ENCODE results near the gene RAX. TPM values are rescaled to one million over a fixed set of nuclear protein-coding genes. Genes with fewer than 3 reads are reported as not detected.
A peak's percentile ranks its signal among the peaks of the same experiment; 100 is the strongest.

The RAX gene
- polyA plus RNA-seq, 3 donors: not detected

DNA sequence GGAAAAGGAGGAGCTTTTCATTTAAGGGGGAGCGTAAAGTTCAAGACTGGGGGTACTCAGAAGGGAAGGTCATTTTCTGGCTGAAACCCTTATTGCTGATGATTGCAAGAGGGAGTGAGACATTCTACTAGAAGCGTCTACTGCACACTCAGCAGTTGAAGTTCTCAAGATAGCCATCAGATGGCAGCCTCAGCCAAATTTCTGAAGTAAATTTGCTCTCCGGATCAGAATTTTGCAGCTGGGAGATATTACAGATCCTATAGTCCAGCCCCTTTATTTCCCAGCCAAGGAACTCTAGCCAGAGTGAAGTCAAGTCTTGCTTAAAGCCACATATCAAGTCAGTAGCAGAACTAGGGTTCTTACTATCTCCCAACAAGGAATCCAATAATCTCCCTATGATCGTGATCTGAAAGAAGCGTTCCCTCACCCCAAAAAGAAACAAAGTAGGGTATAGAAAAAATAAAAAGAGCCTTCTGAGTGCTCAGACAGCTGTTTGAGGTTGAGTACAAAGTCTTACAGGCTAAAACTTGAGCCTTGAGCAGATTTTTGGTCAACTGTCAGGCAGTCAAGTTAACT is 24.0 kb downstream of the RAX start:
- peak; percentile 60 to 73 (median 64) for DNase-seq (ENCODE audit: low read depth in 3 of 3, low spot score in 2 of 3)

DNA sequence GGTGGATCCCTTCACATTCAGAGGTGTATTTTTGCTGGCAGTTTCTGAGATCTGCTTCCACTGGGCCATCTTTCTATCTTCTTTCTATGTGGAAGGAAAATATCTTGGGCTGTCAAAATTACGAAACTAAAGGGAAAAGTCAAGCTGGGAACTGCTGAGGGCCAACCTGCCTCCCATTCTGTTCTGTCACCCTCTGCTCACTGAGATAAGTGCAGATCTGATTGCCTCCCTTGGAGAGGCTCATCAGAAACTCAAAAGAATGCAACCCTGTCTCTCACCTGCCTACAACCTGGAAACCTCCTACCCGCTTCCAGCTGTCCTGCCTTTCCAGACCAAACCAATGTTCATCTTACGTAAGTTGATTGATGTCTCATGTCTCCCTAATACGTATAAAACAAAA is 26.5 kb downstream of the RAX start:
- DNase-seq (ENCODE audit: low read depth in 3 of 3, low spot score in 2 of 3): no peak

DNA sequence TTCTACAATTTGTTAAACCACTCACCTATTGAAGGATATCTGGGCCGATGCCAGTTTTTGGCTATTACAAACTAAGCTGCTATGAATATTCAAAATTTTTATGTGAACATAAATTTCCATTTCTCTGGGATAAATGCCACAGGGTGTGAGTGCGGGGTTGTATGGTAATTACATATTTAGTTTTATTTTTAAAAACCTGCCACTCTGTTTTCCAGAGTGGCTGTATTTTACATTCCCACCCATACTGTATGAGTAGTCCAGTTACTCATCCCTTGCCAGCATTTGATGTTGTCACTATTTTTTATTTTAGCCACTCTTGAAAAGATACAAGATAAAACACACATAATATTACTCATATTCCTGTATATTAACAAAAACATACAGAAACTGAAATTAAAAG is 30.3 kb downstream of the RAX start:
- DNase-seq (ENCODE audit: low read depth in 3 of 3, low spot score in 2 of 3): no peak

DNA sequence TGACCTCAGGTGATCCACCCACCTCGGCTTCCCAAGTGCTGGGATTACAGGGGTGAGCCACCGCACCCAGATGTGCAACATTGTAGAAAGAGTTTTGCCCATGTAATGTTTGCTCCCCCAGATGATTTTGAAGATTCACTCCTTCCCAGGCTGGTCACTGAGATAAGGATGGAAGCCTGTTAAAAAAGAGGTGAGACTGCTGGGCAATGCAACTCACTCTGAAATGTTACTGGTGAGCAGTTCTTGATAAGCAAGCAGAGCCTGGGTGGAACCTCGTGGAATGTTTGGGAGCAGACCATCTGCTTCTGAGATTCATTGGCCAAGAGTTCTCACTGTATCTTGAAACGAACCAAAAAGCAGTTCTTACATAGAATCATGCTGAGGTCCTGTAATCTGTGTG is 33.6 kb downstream of the RAX start:
- no peak for DNase-seq (ENCODE audit: low read depth in 3 of 3, low spot score in 2 of 3)

DNA sequence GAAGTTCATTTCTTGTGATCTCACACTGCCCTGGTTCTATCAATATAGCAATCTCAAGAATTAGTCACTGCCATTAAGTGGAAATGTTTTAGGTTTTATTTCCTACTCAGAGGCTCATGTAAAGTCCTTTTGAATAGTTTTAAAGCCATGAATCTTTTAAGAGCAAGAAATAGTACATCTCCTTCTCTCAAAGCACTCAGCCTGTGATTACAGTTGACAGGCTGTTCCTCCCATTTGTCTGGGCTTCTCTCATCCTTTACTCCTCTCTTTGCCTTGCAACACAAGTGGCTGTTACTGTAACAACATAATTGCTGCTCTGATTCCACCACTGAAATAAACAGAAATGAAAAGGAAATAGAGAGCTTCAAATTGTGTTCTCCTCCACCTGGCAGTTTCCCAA is 34.9 kb downstream of the RAX start:
- no peak for DNase-seq (ENCODE audit: low read depth in 3 of 3, low spot score in 2 of 3)

DNA sequence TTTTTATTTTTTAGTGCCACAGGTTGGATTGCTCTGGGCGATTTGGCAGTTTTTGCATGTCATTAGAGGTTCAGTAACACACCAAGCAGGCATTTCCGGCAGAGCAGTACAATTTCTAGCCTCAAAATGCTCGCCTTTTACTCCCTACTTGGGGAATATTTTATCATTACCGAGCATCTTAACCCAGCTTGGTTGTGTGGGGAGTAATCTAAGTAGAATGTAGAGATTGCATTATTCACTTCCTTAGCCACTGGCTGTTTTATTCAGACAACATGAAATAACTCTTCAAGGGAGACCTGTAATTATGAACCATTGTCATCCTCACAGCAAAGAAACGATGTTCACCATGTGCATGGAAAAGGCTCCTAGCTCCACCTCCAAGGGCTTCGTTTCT is 40.2 kb downstream of the RAX start:
- no peak for DNase-seq (ENCODE audit: low read depth in 3 of 3, low spot score in 2 of 3)

DNA sequence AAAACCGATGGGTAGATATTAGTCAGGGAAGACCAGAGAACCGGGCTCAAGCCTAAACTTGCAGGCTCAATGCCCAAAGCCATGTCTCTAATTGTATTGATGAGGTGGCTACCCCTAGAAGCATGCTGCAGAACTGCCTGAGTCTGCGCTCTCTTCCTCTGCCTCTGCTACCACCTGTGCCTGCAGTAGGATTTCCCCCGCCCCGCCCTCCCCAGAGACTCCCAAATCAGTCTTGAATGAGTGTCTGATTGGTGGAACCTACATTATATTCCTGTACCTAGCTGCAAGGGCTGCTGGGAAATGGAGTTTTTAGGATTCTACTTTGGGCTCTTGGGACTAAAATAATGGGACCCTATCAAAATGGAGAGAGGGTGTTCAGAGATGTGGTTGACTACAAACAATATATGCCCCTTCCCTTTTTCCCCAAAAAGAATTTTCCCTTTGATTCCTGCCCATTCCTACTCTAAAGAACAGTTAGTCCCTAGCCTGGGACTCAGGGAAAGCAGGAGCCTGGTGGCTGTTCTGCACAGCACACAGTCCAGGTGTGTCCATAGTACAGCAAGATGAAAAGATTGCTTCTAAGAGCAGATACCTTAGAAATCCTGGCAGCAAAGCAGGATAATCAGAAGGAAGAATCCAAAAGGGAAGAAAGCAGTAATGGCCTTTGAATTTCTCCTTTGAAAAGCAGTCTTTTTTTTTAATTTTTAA is 40.8 kb downstream of the RAX start:
- no peak for DNase-seq (ENCODE audit: low read depth in 3 of 3, low spot score in 2 of 3)

DNA sequence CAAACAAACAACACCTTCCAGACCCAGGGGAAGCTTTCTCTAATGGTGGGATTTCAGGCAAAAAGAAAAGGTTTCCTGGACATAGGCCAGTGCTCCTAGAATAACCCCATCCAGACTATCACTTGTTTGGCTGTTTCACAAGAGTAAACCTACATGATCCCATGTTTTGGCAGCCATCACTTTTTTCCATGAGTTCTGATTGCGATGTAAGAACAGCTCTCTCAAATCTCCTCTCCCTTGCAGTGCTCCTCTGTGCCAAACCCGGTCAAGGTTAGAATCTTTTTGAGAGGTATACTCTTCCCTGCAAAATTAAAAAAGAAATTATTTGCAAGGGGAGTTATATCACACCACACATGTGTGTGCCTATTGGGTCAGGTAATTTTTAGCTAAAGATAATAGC is 41.4 kb downstream of the RAX start:
- DNase-seq (ENCODE audit: low read depth in 3 of 3, low spot score in 2 of 3): no peak

DNA sequence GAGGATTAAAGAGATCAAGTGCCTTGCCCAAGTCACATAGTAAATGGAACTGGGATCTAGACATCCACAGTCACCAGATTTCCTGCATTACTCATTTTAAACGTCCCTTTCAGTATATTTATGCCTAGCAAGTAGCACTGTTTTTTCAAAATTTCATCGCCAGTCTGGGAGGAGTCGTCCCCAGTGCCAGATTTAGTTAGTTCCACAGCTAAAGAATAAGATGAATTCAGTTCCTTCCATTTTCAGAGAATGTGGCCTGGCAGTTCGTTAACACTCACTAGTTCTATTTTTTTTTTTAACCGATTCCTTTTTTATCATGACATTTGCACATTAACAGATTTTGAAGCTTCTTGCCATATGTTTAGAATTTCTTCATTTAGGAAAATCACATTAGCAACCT is 42.1 kb downstream of the RAX start:
- DNase-seq (ENCODE audit: low read depth in 3 of 3, low spot score in 2 of 3): no peak

DNA sequence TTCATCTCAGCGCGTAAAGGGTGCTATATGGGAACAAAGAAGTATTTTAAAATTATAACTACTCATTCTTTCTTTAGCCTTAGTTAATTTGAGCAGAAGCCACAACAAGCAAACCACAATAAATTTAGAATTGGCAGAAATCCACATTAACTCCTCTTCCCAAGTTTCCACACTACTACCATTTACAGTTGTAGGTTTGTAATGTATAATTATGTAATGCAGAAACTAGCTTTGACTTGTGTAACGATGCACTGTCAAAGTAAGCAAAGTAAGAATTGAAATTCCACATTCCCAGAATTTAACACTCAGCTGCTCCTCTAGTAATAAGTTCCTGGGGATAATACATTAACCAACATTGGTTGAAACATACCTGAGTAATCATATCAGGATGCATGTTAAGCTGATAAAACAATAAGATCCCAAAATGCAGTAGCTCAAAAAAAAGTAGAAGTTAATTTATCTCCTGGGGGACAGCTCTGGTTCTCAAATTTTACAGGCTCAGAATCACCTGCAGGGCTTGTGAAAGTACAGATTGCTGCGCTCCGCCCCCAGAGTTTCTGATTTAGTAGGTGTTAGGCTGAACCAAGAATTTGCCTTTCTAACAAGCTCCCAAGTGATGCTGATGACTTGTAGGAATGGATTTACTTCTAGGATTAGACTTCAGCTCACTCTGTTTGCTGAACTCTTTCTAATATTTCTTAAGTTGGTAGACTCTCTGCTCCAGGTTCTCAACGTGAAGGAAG is 43.4 kb downstream of the RAX start:
- no peak for DNase-seq (ENCODE audit: low read depth in 3 of 3, low spot score in 2 of 3)

DNA sequence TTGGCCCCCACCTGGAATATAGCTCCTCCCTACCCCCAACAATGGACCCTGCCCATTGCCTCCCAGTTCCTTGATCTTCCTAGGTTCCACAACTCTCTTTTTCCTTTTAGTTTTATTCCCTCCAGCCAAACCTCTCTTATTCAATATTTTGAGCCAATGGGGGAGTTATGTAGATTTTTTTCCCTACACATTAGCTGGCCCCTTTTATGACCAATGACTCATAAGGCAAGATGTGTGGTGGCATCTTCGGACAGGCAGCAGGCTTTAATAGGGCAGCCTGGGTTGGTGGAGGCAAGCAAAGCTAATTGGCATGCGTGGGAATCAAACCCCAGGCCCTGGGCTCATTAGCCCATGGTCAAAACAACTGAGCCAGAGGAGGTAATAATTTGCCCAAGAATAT is 44.1 kb downstream of the RAX start:
- DNase-seq (ENCODE audit: low read depth in 3 of 3, low spot score in 2 of 3): no peak

DNA sequence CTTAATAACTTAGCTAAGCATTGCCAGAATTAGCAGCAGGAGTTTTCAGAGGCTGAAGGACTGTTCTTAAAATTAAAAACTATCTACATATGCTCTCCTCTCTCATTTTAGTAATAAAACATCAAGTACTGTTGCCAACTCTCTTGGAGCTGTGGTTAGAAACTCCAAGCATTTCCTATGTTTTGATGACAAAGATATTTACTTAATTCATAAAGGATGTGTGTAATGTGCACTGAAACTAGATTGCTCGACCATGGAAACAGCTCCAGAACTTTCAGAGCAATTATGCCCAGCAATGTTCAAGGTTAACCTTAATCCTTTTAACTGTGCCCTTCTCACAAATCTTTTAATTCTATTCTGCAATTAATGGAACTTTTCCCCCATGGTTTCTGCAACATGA is 44.9 kb downstream of the RAX start:
- no peak for DNase-seq (ENCODE audit: low read depth in 3 of 3, low spot score in 2 of 3)

DNA sequence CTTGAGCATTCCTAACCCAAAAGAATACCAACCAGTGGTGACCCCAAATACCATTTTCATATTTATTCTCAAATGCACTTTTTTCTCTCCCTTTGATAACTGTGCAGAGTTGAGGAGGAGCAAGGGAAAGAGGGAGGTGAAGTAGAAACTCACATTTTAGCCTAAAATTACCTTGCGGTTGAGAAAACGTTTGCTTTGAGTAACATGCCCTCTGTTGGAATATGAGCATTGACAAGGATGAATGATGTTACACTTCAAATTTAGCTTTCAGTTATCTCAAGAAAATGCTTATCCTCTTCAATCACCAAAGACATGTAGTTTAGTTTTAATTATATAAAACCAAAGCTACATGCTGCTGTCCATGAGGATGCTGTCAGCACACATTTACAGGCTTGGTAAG is 50.9 kb downstream of the RAX start:
- DNase-seq (ENCODE audit: low read depth in 3 of 3, low spot score in 2 of 3): no peak

DNA sequence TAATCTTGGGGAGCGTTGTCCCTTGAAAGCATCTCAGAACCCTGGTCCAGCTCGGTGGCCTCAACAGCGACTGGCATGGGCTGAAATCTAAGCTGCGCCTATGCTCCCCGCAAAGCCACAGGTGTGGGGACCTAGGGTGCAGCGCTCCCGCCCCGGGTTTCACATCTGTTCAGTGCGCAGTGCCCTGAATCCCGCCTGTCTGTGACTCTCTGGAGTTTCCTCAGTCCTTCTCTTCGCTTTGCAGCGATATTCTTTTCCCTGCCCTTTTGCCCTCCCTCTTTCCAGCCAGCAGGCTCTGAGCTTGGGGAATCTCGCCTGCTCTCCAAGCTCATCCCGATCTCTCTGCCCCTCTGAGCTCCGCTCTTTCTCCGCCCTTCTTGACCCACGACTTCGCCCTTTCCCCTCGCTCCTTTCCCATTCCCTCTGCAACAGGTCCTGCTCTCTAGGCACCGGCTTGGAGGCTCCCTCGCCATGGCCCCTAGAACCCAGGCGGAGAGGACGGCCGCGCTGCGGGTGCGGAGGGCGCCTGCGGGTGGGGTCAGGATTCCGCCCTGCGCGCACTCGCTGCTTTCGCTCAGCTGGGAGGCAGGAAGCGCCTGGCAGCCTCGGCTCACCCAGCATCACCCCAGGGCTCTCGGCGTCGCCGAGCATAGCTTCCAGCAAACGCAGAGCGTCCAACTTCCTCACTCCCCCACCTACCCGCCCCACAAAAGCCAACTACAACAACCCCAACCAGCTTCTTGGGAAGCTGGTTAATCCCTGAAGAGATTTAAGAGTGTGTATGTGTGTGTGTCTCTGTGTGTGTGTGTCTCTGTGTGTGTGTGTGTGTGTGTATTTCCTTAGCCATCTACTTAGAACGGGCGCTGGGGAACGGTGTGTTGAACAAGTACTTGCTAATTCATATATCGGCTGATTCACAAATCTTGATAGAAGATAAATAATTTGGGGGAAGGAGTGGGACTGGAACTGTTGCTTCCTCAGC is 52.2 kb downstream of the RAX start:
- DNase-seq (ENCODE audit: low read depth in 3 of 3, low spot score in 2 of 3): no peak

DNA sequence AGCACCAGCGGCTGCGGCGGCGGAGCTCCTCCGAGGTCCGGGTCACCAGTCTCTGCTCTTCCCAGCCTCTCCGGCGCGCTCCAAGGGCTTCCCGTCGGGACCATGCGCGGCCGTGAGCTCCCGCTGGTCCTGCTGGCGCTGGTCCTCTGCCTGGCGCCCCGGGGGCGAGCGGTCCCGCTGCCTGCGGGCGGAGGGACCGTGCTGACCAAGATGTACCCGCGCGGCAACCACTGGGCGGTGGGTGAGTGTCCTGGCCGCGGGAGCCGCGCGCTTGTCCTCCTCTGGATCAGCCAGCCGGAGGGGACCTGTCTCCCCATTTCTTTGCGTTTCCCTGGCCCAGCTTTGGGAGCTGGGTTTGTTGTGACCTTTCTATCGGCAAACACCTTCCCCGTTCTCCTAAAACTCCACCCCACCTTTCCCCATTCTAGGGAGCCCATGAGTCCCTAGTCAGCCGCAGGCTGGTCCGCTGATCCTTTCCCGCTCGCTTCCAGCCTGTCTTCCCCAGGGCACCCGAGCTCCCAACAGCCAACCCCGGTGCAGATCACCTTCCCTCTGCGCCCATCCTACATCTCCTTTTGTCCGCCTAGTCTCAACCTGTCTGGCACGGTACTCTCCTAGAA is 53.0 kb downstream of the RAX start:
- no peak for DNase-seq (ENCODE audit: low read depth in 3 of 3, low spot score in 2 of 3)

DNA sequence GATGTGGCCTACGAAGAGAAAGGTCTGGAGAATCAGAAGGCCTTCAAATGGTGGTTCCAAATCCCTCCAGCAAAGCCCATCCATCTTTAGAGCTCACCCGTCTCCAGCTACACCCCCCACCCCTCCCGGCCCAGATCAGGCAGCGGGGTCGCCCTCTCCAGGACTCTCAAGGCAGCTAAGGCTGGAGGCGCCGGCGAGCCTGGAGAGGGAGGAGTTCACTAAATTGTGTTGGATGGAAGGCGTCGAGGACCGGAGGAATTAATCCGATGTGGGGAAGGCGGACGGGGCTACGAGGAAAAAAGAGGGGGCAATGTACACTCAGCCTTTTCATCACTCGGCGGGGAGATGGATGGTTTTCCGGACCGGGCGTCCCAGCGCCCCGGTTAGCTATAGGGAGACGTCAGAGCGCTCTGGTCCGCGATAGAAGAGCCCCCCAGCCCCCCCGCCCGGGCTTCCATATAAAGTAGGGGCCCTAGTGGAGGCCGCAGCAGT is 53.5 kb downstream of the RAX start, which contains the start of gene GRP:
GRP (plus strand) TSS at position 487 of the 492 bp plus-strand sequence. CDS start 108 bp downstream, outside the sequence.
- no peak for DNase-seq (ENCODE audit: low read depth in 3 of 3, low spot score in 2 of 3)

DNA sequence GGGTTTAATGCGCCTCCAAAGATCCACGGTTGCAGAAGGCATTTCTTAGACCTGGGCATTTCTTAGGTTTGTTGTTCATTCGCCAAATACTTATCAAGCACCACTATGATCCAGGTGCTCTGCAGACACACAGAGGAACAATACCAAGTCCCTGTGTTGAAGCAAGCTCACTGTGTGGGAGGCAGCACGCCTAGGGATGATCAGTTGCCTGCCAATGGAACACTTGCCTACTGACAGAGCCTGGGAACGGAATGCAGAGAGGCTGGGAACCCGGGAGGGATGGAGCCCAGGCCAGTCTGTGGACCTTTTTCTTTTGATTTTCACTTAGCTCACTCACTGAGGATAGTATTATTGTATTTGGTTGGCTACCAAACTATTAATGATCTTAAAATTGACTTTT is 55.2 kb downstream of the RAX start:
- DNase-seq (ENCODE audit: low read depth in 3 of 3, low spot score in 2 of 3): no peak
